ENCODE measurements around the gene RRBP1.

RRBP1 gene

DNA sequence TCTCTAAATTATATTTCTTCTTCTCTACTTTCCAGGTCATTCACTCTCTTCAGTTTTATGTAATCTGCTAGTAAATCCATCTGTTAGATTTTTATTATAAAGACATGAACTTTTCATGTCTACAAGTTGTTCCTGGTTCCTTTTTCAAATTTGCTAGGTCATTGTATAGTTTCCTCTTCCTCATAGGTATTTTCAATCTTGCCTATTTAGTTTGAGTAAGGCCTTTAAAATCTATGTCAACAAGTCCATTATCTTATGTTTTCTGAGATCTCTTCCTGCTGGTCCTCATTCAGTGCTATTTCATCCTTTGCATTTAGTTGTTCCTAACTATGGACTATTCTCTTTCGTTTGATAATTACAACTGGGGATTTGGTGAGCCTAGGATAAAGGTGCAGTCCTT lies 11.0 kb downstream of the RRBP1 start:
- Histone ChIP-seq H3K4me3 (ENCODE audit: severe bottlenecking) (no peak overlapping the region), H3K9me3 (ENCODE audit: severe bottlenecking) (no peaks in the 10 kb centered on the region), H3K4me1 (ENCODE audit: insufficient read depth, poor library complexity, severe bottlenecking) (no peaks in the 10 kb centered on the region), H3K27ac (ENCODE audit: poor library complexity, severe bottlenecking) (no peak overlapping the region), H3K27me3 (ENCODE audit: insufficient read depth, poor library complexity, severe bottlenecking) (no peaks in the 10 kb centered on the region), H3K36me3 (ENCODE audit: low read depth) (peaks cover 64% of the 10 kb centered on the region)
- TF ChIP-seq, protein P1, sequence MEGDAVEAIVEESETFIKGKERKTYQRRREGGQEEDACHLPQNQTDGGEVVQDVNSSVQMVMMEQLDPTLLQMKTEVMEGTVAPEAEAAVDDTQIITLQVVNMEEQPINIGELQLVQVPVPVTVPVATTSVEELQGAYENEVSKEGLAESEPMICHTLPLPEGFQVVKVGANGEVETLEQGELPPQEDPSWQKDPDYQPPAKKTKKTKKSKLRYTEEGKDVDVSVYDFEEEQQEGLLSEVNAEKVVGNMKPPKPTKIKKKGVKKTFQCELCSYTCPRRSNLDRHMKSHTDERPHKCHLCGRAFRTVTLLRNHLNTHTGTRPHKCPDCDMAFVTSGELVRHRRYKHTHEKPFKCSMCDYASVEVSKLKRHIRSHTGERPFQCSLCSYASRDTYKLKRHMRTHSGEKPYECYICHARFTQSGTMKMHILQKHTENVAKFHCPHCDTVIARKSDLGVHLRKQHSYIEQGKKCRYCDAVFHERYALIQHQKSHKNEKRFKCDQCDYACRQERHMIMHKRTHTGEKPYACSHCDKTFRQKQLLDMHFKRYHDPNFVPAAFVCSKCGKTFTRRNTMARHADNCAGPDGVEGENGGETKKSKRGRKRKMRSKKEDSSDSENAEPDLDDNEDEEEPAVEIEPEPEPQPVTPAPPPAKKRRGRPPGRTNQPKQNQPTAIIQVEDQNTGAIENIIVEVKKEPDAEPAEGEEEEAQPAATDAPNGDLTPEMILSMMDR (IDR thresholded peaks at IDR 0.05; ENCODE audit: poor library complexity, severe bottlenecking): no peak
- DNase-seq (ENCODE audit: low spot score) (no peak), ATAC-seq (ENCODE audit: low read depth) (no peak)

DNA sequence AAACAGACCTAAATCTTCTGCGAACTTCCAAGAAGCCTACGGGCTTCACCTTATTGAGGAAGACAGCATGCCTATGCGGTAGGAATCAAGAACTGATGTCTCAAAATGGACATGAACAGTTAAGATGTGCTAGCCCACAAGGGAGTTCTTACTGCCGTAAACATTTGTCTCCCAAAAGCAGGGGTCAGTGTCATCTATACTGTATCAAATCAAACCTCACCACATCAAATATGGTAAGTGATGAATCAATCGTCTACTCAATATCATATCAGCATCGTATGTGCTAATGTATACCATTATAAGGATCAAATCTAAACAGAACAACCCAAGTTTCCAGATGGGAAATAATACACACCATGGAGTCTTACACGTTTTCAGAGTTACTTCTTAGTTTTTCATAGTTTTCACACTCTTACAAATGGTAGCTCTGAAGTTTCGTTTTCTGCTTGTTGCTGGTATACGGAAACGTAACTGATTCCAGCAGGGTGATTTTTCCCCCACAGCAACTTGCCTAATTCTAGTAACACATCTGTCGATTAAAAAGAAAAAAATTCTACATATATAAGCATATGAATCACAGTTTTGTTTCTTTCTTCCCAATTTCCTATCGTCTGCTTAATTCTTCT lies 12.6 kb downstream of the RRBP1 start:
- no peak for ATAC-seq (ENCODE audit: low read depth)
- peaks cover 61% of the 10 kb centered on the region for H3K36me3 ChIP-seq (ENCODE audit: low read depth)

DNA sequence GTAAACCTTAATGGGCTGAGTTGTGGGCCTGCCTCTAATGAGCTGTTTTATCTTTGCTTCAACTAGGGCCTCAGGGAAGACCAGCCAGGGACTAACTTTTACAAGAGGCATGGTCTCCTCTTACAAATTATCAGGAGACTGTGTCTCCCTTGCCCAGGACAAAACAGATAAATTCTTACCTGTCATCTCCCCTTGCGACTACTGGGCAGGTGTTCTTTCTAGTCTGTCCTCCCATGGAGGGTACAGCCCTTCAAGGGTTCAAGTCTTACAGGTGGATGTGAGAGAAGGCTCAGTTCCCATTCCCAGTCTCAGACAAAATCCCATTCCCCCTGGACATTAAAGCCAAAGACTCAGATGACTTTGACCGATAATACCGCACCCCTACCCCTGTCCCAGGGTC lies 13.6 kb downstream of the RRBP1 start:
- ATAC-seq (ENCODE audit: low read depth): no peak

More for the DNA sequence above, 12.6 kb downstream of the RRBP1 start:
- H3K4me3 ChIP-seq (ENCODE audit: severe bottlenecking): no peak overlapping the region
- H3K27ac ChIP-seq (ENCODE audit: poor library complexity, severe bottlenecking): no peak overlapping the region
- H3K4me1 ChIP-seq (ENCODE audit: insufficient read depth, poor library complexity, severe bottlenecking): no peaks in the 10 kb centered on the region
- DNase-seq (ENCODE audit: low spot score): no peak
- no peaks in the 10 kb centered on the region for H3K9me3 ChIP-seq (ENCODE audit: severe bottlenecking)
- TF ChIP-seq, protein P1 (IDR thresholded peaks at IDR 0.05; ENCODE audit: poor library complexity, severe bottlenecking): no peak
- H3K27me3 ChIP-seq (ENCODE audit: insufficient read depth, poor library complexity, severe bottlenecking): no peaks in the 10 kb centered on the region

DNA sequence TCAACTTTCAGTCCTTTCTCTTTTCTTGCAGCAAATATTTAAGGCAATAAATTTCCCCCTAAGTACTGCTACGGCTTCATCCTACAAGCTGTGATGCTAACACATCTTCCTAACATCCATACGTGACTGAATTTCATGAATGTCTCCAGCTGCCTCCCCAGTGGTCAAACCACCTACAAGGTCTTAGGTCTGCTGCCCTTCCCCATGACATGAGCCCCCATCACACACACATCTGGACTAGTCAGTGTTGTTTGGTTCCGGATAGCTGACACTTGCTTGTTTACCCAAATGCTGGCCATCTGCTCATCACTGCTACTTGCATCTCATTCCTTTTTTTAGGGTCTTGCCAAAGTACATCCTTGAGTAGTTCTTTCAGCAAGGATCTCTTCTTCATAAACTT lies 14.6 kb downstream of the RRBP1 start:
- TF ChIP-seq, protein P1 (IDR thresholded peaks at IDR 0.05; ENCODE audit: poor library complexity, severe bottlenecking): no peak
- no peaks in the 10 kb centered on the region for H3K27me3 ChIP-seq (ENCODE audit: insufficient read depth, poor library complexity, severe bottlenecking)
- ATAC-seq (ENCODE audit: low read depth) (no peak), DNase-seq (ENCODE audit: low spot score) (peak; percentile 18)
- H3K4me1 ChIP-seq (ENCODE audit: insufficient read depth, poor library complexity, severe bottlenecking): no peaks in the 10 kb centered on the region
- H3K27ac ChIP-seq (ENCODE audit: poor library complexity, severe bottlenecking): no peak overlapping the region
- peaks cover 45% of the 10 kb centered on the region for H3K36me3 ChIP-seq (ENCODE audit: low read depth)
- H3K4me3 ChIP-seq (ENCODE audit: severe bottlenecking): no peak overlapping the region
- no peaks in the 10 kb centered on the region for H3K9me3 ChIP-seq (ENCODE audit: severe bottlenecking)

More for the DNA sequence above, 13.6 kb downstream of the RRBP1 start:
- H3K27me3 ChIP-seq (ENCODE audit: insufficient read depth, poor library complexity, severe bottlenecking): no peaks in the 10 kb centered on the region
- no peaks in the 10 kb centered on the region for H3K9me3 ChIP-seq (ENCODE audit: severe bottlenecking)
- H3K4me1 ChIP-seq (ENCODE audit: insufficient read depth, poor library complexity, severe bottlenecking): no peaks in the 10 kb centered on the region
- no peak overlapping the region for H3K4me3 ChIP-seq (ENCODE audit: severe bottlenecking)
- H3K27ac ChIP-seq (ENCODE audit: poor library complexity, severe bottlenecking): no peak overlapping the region
- H3K36me3 ChIP-seq (ENCODE audit: low read depth): peaks cover 51% of the 10 kb centered on the region
- TF ChIP-seq, protein P1 (IDR thresholded peaks at IDR 0.05; ENCODE audit: poor library complexity, severe bottlenecking): no peak
- DNase-seq (ENCODE audit: low spot score): peak; percentile 4

DNA sequence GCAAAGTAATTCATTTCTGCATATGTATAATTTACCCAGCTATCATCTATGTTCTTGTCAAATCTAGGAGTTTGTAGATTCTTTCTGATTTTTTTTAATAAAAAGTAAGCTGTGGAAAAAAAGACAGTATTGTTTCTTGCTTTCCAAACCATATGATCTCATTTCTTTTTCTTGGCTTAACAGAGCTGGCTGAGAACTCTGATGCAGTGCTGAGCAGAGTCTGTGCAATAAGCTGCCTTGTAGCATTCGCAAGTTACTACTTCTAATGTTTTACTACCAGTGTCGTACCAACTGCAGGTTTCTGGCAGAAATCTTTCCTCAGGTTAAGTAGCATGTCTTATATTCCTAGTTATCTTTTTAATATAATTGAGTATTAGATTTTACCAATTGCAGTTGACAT lies 15.6 kb downstream of the RRBP1 start:
- ATAC-seq (ENCODE audit: low read depth) (no peak), DNase-seq (ENCODE audit: low spot score) (no peak)
- no peak overlapping the region for H3K4me3 ChIP-seq (ENCODE audit: severe bottlenecking)
- H3K9me3 ChIP-seq (ENCODE audit: severe bottlenecking): no peaks in the 10 kb centered on the region
- peaks cover 42% of the 10 kb centered on the region for H3K36me3 ChIP-seq (ENCODE audit: low read depth)
- H3K27ac ChIP-seq (ENCODE audit: poor library complexity, severe bottlenecking): no peak overlapping the region
- H3K4me1 ChIP-seq (ENCODE audit: insufficient read depth, poor library complexity, severe bottlenecking): no peaks in the 10 kb centered on the region
- H3K27me3 ChIP-seq (ENCODE audit: insufficient read depth, poor library complexity, severe bottlenecking): no peaks in the 10 kb centered on the region
- TF ChIP-seq, protein P1 (IDR thresholded peaks at IDR 0.05; ENCODE audit: poor library complexity, severe bottlenecking): no peak
